Stimulated activated CD4-positive, alpha-beta T cell treated with anti-CD3 and anti-CD28 coated beads, Interleukin-4, amount 100 ng/mL, for 4 hours (primary cell): ENCODE measurements around the gene EN2.
A peak's percentile ranks its signal among the peaks of the same experiment; 100 is the strongest.

Source experiments
- DNase-seq, 2 experiments: peaks; one replicate each; pipeline ENCODE4 v3.0.0-alpha.2; 2020

EN2 gene

GRCh38 chr7:155458111-155458877 is at the start of gene EN2:
TSS of gene EN2 (plus strand) at chr7:155458129. CDS start at chr7:155458378, 249 bp downstream.
- no peak for DNase-seq

- DNase-seq, result no peak
Observed at GRCh38 chr7:155408651-155409586, 49.0 kb upstream of the EN2 start.

- DNase-seq, result no peak
Observed at GRCh38 chr7:155409980-155410379, 47.9 kb upstream of the EN2 start.

GRCh38 chr7:155410431-155410830 is 47.5 kb upstream of the EN2 start:
- DNase-seq, result no peak

- no peak for DNase-seq
Observed at GRCh38 chr7:155411718-155412415, 46.1 kb upstream of the EN2 start.

GRCh38 chr7:155412416-155413253 is 45.3 kb upstream of the EN2 start:
- peak; percentile 26 to 44 for DNase-seq

GRCh38 chr7:155414547-155415492 is 43.1 kb upstream of the EN2 start:
- no peak for DNase-seq

- DNase-seq, result no peak
Observed at GRCh38 chr7:155416646-155417380, 41.1 kb upstream of the EN2 start.

- DNase-seq, result no peak
Observed at GRCh38 chr7:155418304-155418703, 39.6 kb upstream of the EN2 start.

- DNase-seq, result no peak
Observed at GRCh38 chr7:155418941-155419755, 38.8 kb upstream of the EN2 start.

GRCh38 chr7:155420116-155420515 is 37.8 kb upstream of the EN2 start:
- no peak for DNase-seq

- DNase-seq, result no peak
Observed at GRCh38 chr7:155422151-155422550, 35.8 kb upstream of the EN2 start.

- no peak for DNase-seq
Observed at GRCh38 chr7:155422599-155423336, 35.2 kb upstream of the EN2 start.

- DNase-seq, result no peak
Observed at GRCh38 chr7:155423337-155424285, 34.3 kb upstream of the EN2 start.

GRCh38 chr7:155424301-155425010 is 33.5 kb upstream of the EN2 start:
- DNase-seq, result no peak

GRCh38 chr7:155425011-155425340 is 33.0 kb upstream of the EN2 start:
- DNase-seq, result no peak

GRCh38 chr7:155425887-155426286 is 32.0 kb upstream of the EN2 start:
- no peak for DNase-seq
